Neural cell (in vitro differentiated cells): ENCODE results near the gene HNRNPF. TPM values are rescaled to one million over a fixed set of nuclear protein-coding genes. Genes with fewer than 3 reads are reported as not detected.

Experiments used
- H2AFZ ChIP-seq: fragments of 200-600, 300-800 bp; sonication (generic), shearing (Covaris generic); 2 replicates; pipeline ENCODE4 v1.6.0; 2014; ENCODE audit warnings: low read depth, mild to moderate bottlenecking, antibody characterized with exemption, low read length, moderate library complexity
- H3F3A ChIP-seq: fragments of 200-600 bp; shearing (Covaris generic); 2 replicates; pipeline ENCODE4 v1.6.1; 2016; ENCODE audit warnings: mild to moderate bottlenecking, moderate library complexity, mixed read lengths, antibody characterized with exemption, low read length; ENCODE audit not compliant: insufficient read depth, poor library complexity, severe bottlenecking
- H3K27ac ChIP-seq: fragments of 200-600, 300-800 bp; sonication (generic), shearing (Covaris generic); 2 replicates; pipeline ENCODE4 v1.5.1; 2014; ENCODE audit warnings: mild to moderate bottlenecking, low read length, moderate library complexity
- H3K27me3 ChIP-seq: fragments of 300-800, 200-600 bp; sonication (generic), shearing (Covaris generic); 2 replicates; pipeline ENCODE4 v1.6.0; 2014; ENCODE audit warnings: mild to moderate bottlenecking, low read depth, low read length, moderate library complexity; ENCODE audit not compliant: insufficient read depth
- H3K36me3 ChIP-seq: fragments of 300-800, 200-600 bp; sonication (generic), shearing (Covaris generic); 2 replicates; pipeline ENCODE4 v1.5.1; 2014; ENCODE audit warnings: mild to moderate bottlenecking, antibody characterized with exemption, low read length, moderate library complexity; ENCODE audit not compliant: insufficient read depth
- H3K4me2 ChIP-seq: fragments of 300-800, 200-600 bp; sonication (generic), shearing (Covaris generic); 2 replicates; pipeline ENCODE4 v1.6.0; 2014; ENCODE audit warnings: mild to moderate bottlenecking, low read length
- H3K4me3 ChIP-seq: fragments of 300-800, 200-600 bp; sonication (generic), shearing (Covaris generic); 2 replicates; pipeline ENCODE4 v1.5.1; 2014; ENCODE audit warnings: mild to moderate bottlenecking, low read length, moderate library complexity
- H3K79me2 ChIP-seq: fragments of 200-600 bp; shearing (Covaris generic); replicated peaks from 2 replicates; pipeline ENCODE4 v1.6.0; 2014; ENCODE audit warnings: mild to moderate bottlenecking, low read length, moderate library complexity; ENCODE audit not compliant: insufficient read depth
- H3K9ac ChIP-seq: fragments of 300-800, 200-600 bp; sonication (generic), shearing (Covaris generic); 2 replicates; pipeline ENCODE4 v1.6.1; 2016; ENCODE audit warnings: mild to moderate bottlenecking, low read length, mixed read lengths
- H3K9me2 ChIP-seq: fragments of 200-600 bp; shearing (Covaris generic); 2 replicates; pipeline ENCODE4 v1.6.1; 2016; ENCODE audit warnings: mild to moderate bottlenecking, low read length, mixed read lengths; ENCODE audit not compliant: insufficient read depth
- H3K9me3 ChIP-seq: fragments of 200-600, 300-800 bp; sonication (generic), shearing (Covaris generic); 2 replicates; pipeline ENCODE4 v1.6.1; 2016; ENCODE audit warnings: mild to moderate bottlenecking, mixed run types, low read length, moderate library complexity, mixed read lengths
- H4K20me1 ChIP-seq: fragments of 200-600 bp; shearing (Covaris generic); 2 replicates; pipeline ENCODE4 v1.6.1; 2016; ENCODE audit warnings: mild to moderate bottlenecking, mixed run types; ENCODE audit not compliant: insufficient read depth
- EP300 ChIP-seq: fragments of 450-650 bp; conservative IDR thresholded peaks from 2 replicates; pipeline ENCODE4 v1.6.1; 2014; ENCODE audit warnings: antibody characterized with exemption, mild to moderate bottlenecking, moderate library complexity; ENCODE audit not compliant: poor library complexity, severe bottlenecking
- EZH2 ChIP-seq: fragments of 200-600, 300-800 bp; shearing (Covaris generic), sonication (generic); IDR thresholded peaks from 2 replicates; pipeline ENCODE4 v1.6.1; 2014; ENCODE audit warnings: antibody characterized with exemption, low read length, borderline replicate concordance, mild to moderate bottlenecking; ENCODE audit not compliant: insufficient read depth, poor library complexity, severe bottlenecking
- MXI1 ChIP-seq: fragments of 450-650 bp; conservative IDR thresholded peaks from 2 replicates; pipeline ENCODE4 v1.6.1; 2014; ENCODE audit warnings: antibody characterized with exemption, mild to moderate bottlenecking; ENCODE audit not compliant: poor library complexity, severe bottlenecking
- POLR2AphosphoS5 ChIP-seq: IDR thresholded peaks from 2 replicates; pipeline ENCODE4 v1.6.1; 2012
- RAD21 ChIP-seq: fragments of 450-650 bp; conservative IDR thresholded peaks from 2 replicates; pipeline ENCODE4 v1.6.1; 2014; ENCODE audit warnings: antibody characterized with exemption, mild to moderate bottlenecking, moderate library complexity
- SMC3 ChIP-seq: fragments of 450-650 bp; conservative IDR thresholded peaks from 2 replicates; pipeline ENCODE4 v1.6.1; 2014; ENCODE audit warnings: antibody characterized with exemption, mild to moderate bottlenecking, moderate library complexity; ENCODE audit not compliant: poor library complexity
- TAF1 ChIP-seq: IDR thresholded peaks from 2 replicates; pipeline ENCODE4 v1.6.1; 2012; ENCODE audit warnings: low read depth
- polyA plus RNA-seq: library from polyadenylated mRNA; depleted of rRNA; stranded (reverse); fragments of >200 nt; gene quantifications from 2 replicates; pipeline ENCODE4 v1.2.3, GENCODE V29; 2014
- TF ChIP-seq, protein P1 (sequence below): fragments of 450-650 bp; IDR thresholded peaks from 2 replicates; pipeline ENCODE4 v1.5.1; 2014; ENCODE audit warnings: antibody characterized with exemption, mild to moderate bottlenecking, moderate library complexity; ENCODE audit not compliant: poor library complexity, severe bottlenecking
- TF ChIP-seq, protein P2 (sequence below): IDR thresholded peaks from 2 replicates; pipeline ENCODE4 v1.6.1; 2012; ENCODE audit warnings: borderline replicate concordance

The HNRNPF gene
- polyA plus RNA-seq, 1 donor from 2014 or later = 65.0 TPM

DNA sequence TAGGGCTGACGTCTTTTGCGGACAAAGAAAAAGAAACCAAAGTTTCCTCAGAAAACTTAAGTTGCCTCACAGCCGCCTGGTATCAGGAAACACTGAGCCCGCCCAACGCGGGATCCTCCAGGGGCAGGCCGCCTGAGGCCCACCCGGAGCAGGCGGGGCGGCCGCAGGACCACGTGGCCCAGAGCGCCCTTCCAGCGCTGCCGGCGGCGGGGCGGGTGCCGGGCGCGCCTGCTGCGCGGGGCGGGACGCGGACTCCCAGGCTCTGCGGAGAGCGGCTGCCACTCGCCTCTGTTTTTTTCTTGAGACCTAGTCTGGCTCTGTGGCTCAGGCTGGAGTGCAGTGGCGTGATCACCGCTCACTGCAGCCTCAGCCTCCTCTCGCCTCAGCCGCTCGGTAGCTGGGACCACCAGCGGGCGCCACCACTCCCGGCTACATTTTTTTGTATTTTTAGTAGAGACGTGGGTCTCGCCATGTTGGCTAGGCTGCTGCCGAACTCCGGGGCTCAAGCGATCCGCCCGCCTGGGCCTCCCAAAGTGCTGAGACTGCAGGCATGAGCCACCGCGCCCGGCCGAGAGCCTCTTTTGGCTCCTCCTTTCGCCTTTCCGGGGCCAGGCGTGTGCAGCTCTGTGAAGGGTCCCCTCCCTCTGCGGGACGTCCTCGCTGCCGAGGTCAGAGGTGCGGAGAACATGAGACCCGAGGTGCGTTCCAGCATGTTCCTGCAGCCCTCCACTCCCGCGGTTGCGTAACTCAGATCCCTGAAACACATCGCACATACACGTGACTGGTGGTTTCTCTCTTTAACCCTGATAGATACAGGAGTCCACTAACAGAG lies 11.6 kb upstream of the HNRNPF start:
- H4K20me1 ChIP-seq = no peaks in the 10 kb centered on the region

DNA sequence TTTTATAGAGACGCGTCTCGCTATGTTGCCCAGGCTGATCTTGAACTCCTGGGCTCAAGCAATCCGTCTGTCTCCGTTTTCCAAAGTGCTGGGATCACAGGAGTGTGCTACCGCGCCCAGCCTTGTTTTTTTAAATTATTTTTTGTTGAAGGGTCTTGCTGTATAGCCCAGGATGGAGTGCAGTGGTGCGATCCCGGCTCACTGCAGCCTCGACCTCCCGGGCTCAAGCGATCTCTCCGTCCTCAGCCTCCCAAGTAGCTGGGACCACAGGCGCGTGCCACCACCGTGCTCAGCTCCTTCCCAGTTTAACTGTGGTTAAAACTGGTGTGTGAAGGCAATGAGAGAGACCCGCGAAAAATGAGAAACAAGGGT lies 11.0 kb upstream of the HNRNPF start:
- Histone ChIP-seq H3K36me3 (no peaks in the 10 kb centered on the region), H3K9me3 (peaks cover 9% of the 10 kb centered on the region), H3K9ac (no peak overlapping the region), H3K27me3 (no peaks in the 10 kb centered on the region), H2AFZ (no peak overlapping the region), H3K27ac (no peak overlapping the region), H3F3A (no peaks in the 10 kb centered on the region), H3K79me2 (no peaks in the 10 kb centered on the region), H3K4me3 (no peak overlapping the region), H4K20me1 (no peaks in the 10 kb centered on the region), H3K9me2 (no peaks in the 10 kb centered on the region), H3K4me2 (no peak overlapping the region)
- no peak for TF ChIP-seq RAD21
- TF ChIP-seq POLR2AphosphoS5 = no peak
- TF ChIP-seq, protein P1, sequence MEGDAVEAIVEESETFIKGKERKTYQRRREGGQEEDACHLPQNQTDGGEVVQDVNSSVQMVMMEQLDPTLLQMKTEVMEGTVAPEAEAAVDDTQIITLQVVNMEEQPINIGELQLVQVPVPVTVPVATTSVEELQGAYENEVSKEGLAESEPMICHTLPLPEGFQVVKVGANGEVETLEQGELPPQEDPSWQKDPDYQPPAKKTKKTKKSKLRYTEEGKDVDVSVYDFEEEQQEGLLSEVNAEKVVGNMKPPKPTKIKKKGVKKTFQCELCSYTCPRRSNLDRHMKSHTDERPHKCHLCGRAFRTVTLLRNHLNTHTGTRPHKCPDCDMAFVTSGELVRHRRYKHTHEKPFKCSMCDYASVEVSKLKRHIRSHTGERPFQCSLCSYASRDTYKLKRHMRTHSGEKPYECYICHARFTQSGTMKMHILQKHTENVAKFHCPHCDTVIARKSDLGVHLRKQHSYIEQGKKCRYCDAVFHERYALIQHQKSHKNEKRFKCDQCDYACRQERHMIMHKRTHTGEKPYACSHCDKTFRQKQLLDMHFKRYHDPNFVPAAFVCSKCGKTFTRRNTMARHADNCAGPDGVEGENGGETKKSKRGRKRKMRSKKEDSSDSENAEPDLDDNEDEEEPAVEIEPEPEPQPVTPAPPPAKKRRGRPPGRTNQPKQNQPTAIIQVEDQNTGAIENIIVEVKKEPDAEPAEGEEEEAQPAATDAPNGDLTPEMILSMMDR = no peak
- TF ChIP-seq EP300 = no peak
- no peak for TF ChIP-seq MXI1

More for the DNA sequence above, 11.6 kb upstream of the HNRNPF start:
- H3K9ac ChIP-seq = no peak overlapping the region
- peak overlapping the region; percentile 13 for H3K4me3 ChIP-seq
- no peaks in the 10 kb centered on the region for H3K36me3 ChIP-seq
- no peaks in the 10 kb centered on the region for H3K79me2 ChIP-seq
- H3K27ac ChIP-seq = no peak overlapping the region
- no peak overlapping the region for H2AFZ ChIP-seq
- no peaks in the 10 kb centered on the region for H3K27me3 ChIP-seq
- TF ChIP-seq SMC3 (no peak), TAF1 (no peak), EZH2 (no peak), MXI1 (no peak), RAD21 (no peak), POLR2AphosphoS5 (no peak), EP300 (no peak)
- TF ChIP-seq, protein P1 = no peak
- TF ChIP-seq, protein P2, sequence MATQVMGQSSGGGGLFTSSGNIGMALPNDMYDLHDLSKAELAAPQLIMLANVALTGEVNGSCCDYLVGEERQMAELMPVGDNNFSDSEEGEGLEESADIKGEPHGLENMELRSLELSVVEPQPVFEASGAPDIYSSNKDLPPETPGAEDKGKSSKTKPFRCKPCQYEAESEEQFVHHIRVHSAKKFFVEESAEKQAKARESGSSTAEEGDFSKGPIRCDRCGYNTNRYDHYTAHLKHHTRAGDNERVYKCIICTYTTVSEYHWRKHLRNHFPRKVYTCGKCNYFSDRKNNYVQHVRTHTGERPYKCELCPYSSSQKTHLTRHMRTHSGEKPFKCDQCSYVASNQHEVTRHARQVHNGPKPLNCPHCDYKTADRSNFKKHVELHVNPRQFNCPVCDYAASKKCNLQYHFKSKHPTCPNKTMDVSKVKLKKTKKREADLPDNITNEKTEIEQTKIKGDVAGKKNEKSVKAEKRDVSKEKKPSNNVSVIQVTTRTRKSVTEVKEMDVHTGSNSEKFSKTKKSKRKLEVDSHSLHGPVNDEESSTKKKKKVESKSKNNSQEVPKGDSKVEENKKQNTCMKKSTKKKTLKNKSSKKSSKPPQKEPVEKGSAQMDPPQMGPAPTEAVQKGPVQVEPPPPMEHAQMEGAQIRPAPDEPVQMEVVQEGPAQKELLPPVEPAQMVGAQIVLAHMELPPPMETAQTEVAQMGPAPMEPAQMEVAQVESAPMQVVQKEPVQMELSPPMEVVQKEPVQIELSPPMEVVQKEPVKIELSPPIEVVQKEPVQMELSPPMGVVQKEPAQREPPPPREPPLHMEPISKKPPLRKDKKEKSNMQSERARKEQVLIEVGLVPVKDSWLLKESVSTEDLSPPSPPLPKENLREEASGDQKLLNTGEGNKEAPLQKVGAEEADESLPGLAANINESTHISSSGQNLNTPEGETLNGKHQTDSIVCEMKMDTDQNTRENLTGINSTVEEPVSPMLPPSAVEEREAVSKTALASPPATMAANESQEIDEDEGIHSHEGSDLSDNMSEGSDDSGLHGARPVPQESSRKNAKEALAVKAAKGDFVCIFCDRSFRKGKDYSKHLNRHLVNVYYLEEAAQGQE = no peak
- H3K4me2 ChIP-seq = no peak overlapping the region
- H3F3A ChIP-seq = no peaks in the 10 kb centered on the region
- no peaks in the 10 kb centered on the region for H3K9me2 ChIP-seq
- H3K9me3 ChIP-seq = peaks cover 9% of the 10 kb centered on the region
